ENCODE results near the gene AP5Z1. TPM values are rescaled to one million over a fixed set of nuclear protein-coding genes. Genes with fewer than 3 reads are reported as not detected.

AP5Z1 gene
- total and polyA plus RNA-seq, 2 donors: 19.2 to 104 TPM

GRCh38 chr7:4751398-4751947 is 23.9 kb upstream of the AP5Z1 start:
- peaks cover 0 to 3% of the 10 kb centered on the region in 2 donors for H3K9me3 ChIP-seq (ENCODE audit: control insufficient read depth in 2 of 2, insufficient read depth in 1 of 2, low read length in 1 of 2)
- peaks cover 28 to 45% of the 10 kb centered on the region in 2 donors for H3K36me3 ChIP-seq (ENCODE audit: control insufficient read depth in 2 of 2, insufficient read depth in 2 of 2, low read length in 1 of 2)
- H3K27me3 ChIP-seq (ENCODE audit: control insufficient read depth in 2 of 2, insufficient read depth in 1 of 2, low read length in 1 of 2): no peaks in the 10 kb centered on the region
- no peak for DNase-seq (ENCODE audit: low read depth in 6 of 9, low spot score in 9 of 9)
- WGBS: 97% methylated on average over 20 of the region's 20 CpGs
- H3K4me1 ChIP-seq (ENCODE audit: control insufficient read depth in 2 of 2, insufficient read depth in 2 of 2, low read length in 2 of 2): peaks cover 0 to 22% of the 10 kb centered on the region in 2 donors
- no peak overlapping the region for H3K4me3 ChIP-seq (ENCODE audit: low read length in 2 of 2)
- H3K27ac ChIP-seq (ENCODE audit: low read depth in 1 of 2, low read length in 1 of 2): no peak overlapping the region

- DNase-seq (ENCODE audit: low read depth in 6 of 9, low spot score in 9 of 9): peak in 6 of 9 donors; percentile 67 to 87 (median 76)
- Histone ChIP-seq H3K4me3 (ENCODE audit: low read length in 2 of 2) (no peak overlapping the region), H3K36me3 (ENCODE audit: control insufficient read depth in 2 of 2, insufficient read depth in 2 of 2, low read length in 1 of 2) (peaks cover 41 to 48% of the 10 kb centered on the region in 2 donors)
Observed at GRCh38 chr7:4753598-4754432, 21.6 kb upstream of the AP5Z1 start.

GRCh38 chr7:4754433-4755010 is 20.9 kb upstream of the AP5Z1 start:
- Histone ChIP-seq H3K36me3 (ENCODE audit: control insufficient read depth in 2 of 2, insufficient read depth in 2 of 2, low read length in 1 of 2) (peaks cover 47 to 48% of the 10 kb centered on the region in 2 donors), H3K27me3 (ENCODE audit: control insufficient read depth in 2 of 2, insufficient read depth in 1 of 2, low read length in 1 of 2) (no peaks in the 10 kb centered on the region), H3K4me1 (ENCODE audit: control insufficient read depth in 2 of 2, insufficient read depth in 2 of 2, low read length in 2 of 2) (peaks cover 0 to 7% of the 10 kb centered on the region in 2 donors), H3K9me3 (ENCODE audit: control insufficient read depth in 2 of 2, insufficient read depth in 1 of 2, low read length in 1 of 2) (no peaks in the 10 kb centered on the region), H3K4me3 (ENCODE audit: low read length in 2 of 2) (no peak overlapping the region), H3K27ac (ENCODE audit: low read depth in 1 of 2, low read length in 1 of 2) (no peak overlapping the region)
- no peak for DNase-seq (ENCODE audit: low read depth in 6 of 9, low spot score in 9 of 9)
- WGBS: 98% methylated on average over 36 of the region's 36 CpGs

More at GRCh38 chr7:4753598-4754432, 21.6 kb upstream of the AP5Z1 start:
- Histone ChIP-seq H3K9me3 (ENCODE audit: control insufficient read depth in 2 of 2, insufficient read depth in 1 of 2, low read length in 1 of 2) (no peaks in the 10 kb centered on the region), H3K4me1 (ENCODE audit: control insufficient read depth in 2 of 2, insufficient read depth in 2 of 2, low read length in 2 of 2) (peaks cover 0 to 7% of the 10 kb centered on the region in 2 donors), H3K27ac (ENCODE audit: low read depth in 1 of 2, low read length in 1 of 2) (no peak overlapping the region), H3K27me3 (ENCODE audit: control insufficient read depth in 2 of 2, insufficient read depth in 1 of 2, low read length in 1 of 2) (no peaks in the 10 kb centered on the region)
- 59% methylated on average over 31 of the region's 31 CpGs for WGBS

GRCh38 chr7:4755045-4755444 is 20.4 kb upstream of the AP5Z1 start:
- Histone ChIP-seq H3K9me3 (ENCODE audit: control insufficient read depth in 2 of 2, insufficient read depth in 1 of 2, low read length in 1 of 2) (no peaks in the 10 kb centered on the region), H3K4me3 (ENCODE audit: low read length in 2 of 2) (no peak overlapping the region), H3K4me1 (ENCODE audit: control insufficient read depth in 2 of 2, insufficient read depth in 2 of 2, low read length in 2 of 2) (peaks cover 0 to 7% of the 10 kb centered on the region in 2 donors), H3K27ac (ENCODE audit: low read depth in 1 of 2, low read length in 1 of 2) (no peak overlapping the region), H3K27me3 (ENCODE audit: control insufficient read depth in 2 of 2, insufficient read depth in 1 of 2, low read length in 1 of 2) (no peaks in the 10 kb centered on the region), H3K36me3 (ENCODE audit: control insufficient read depth in 2 of 2, insufficient read depth in 2 of 2, low read length in 1 of 2) (peaks cover 50 to 52% of the 10 kb centered on the region in 2 donors)
- DNase-seq (ENCODE audit: low read depth in 6 of 9, low spot score in 9 of 9): no peak
- 98% methylated on average over 24 of the region's 24 CpGs for WGBS

GRCh38 chr7:4758111-4758510 is 17.3 kb upstream of the AP5Z1 start:
- WGBS: 98% methylated on average over 19 of the region's 19 CpGs
- no peak overlapping the region for H3K27ac ChIP-seq (ENCODE audit: low read depth in 1 of 2, low read length in 1 of 2)
- no peaks in the 10 kb centered on the region for H3K27me3 ChIP-seq (ENCODE audit: control insufficient read depth in 2 of 2, insufficient read depth in 1 of 2, low read length in 1 of 2)
- peaks cover 0 to 7% of the 10 kb centered on the region in 2 donors for H3K4me1 ChIP-seq (ENCODE audit: control insufficient read depth in 2 of 2, insufficient read depth in 2 of 2, low read length in 2 of 2)
- no peak for DNase-seq (ENCODE audit: low read depth in 6 of 9, low spot score in 9 of 9)
- no peaks in the 10 kb centered on the region for H3K9me3 ChIP-seq (ENCODE audit: control insufficient read depth in 2 of 2, insufficient read depth in 1 of 2, low read length in 1 of 2)
- H3K36me3 ChIP-seq (ENCODE audit: control insufficient read depth in 2 of 2, insufficient read depth in 2 of 2, low read length in 1 of 2): peaks cover 73 to 78% of the 10 kb centered on the region in 2 donors
- no peak overlapping the region for H3K4me3 ChIP-seq (ENCODE audit: low read length in 2 of 2)

GRCh38 chr7:4758791-4759190 is 16.6 kb upstream of the AP5Z1 start:
- WGBS: 98% methylated on average over 29 of the region's 29 CpGs
- Histone ChIP-seq H3K4me3 (ENCODE audit: low read length in 2 of 2) (no peak overlapping the region), H3K27ac (ENCODE audit: low read depth in 1 of 2, low read length in 1 of 2) (no peak overlapping the region), H3K4me1 (ENCODE audit: control insufficient read depth in 2 of 2, insufficient read depth in 2 of 2, low read length in 2 of 2) (no peaks in the 10 kb centered on the region), H3K27me3 (ENCODE audit: control insufficient read depth in 2 of 2, insufficient read depth in 1 of 2, low read length in 1 of 2) (no peaks in the 10 kb centered on the region), H3K36me3 (ENCODE audit: control insufficient read depth in 2 of 2, insufficient read depth in 2 of 2, low read length in 1 of 2) (peaks cover 80 to 85% of the 10 kb centered on the region in 2 donors), H3K9me3 (ENCODE audit: control insufficient read depth in 2 of 2, insufficient read depth in 1 of 2, low read length in 1 of 2) (no peaks in the 10 kb centered on the region)
- no peak for DNase-seq (ENCODE audit: low read depth in 6 of 9, low spot score in 9 of 9)

GRCh38 chr7:4759211-4759610 is 16.2 kb upstream of the AP5Z1 start:
- Histone ChIP-seq H3K36me3 (ENCODE audit: control insufficient read depth in 2 of 2, insufficient read depth in 2 of 2, low read length in 1 of 2) (peaks cover 82 to 86% of the 10 kb centered on the region in 2 donors), H3K4me3 (ENCODE audit: low read length in 2 of 2) (no peak overlapping the region), H3K4me1 (ENCODE audit: control insufficient read depth in 2 of 2, insufficient read depth in 2 of 2, low read length in 2 of 2) (no peaks in the 10 kb centered on the region), H3K27ac (ENCODE audit: low read depth in 1 of 2, low read length in 1 of 2) (no peak overlapping the region), H3K9me3 (ENCODE audit: control insufficient read depth in 2 of 2, insufficient read depth in 1 of 2, low read length in 1 of 2) (no peaks in the 10 kb centered on the region), H3K27me3 (ENCODE audit: control insufficient read depth in 2 of 2, insufficient read depth in 1 of 2, low read length in 1 of 2) (no peaks in the 10 kb centered on the region)
- 99% methylated on average over 40 of the region's 40 CpGs for WGBS
- no peak for DNase-seq (ENCODE audit: low read depth in 6 of 9, low spot score in 9 of 9)

GRCh38 chr7:4760952-4761351 is 14.5 kb upstream of the AP5Z1 start:
- 98% methylated on average over 26 of the region's 26 CpGs for WGBS
- Histone ChIP-seq H3K9me3 (ENCODE audit: control insufficient read depth in 2 of 2, insufficient read depth in 1 of 2, low read length in 1 of 2) (no peaks in the 10 kb centered on the region), H3K27me3 (ENCODE audit: control insufficient read depth in 2 of 2, insufficient read depth in 1 of 2, low read length in 1 of 2) (no peaks in the 10 kb centered on the region), H3K36me3 (ENCODE audit: control insufficient read depth in 2 of 2, insufficient read depth in 2 of 2, low read length in 1 of 2) (peaks cover 80 to 82% of the 10 kb centered on the region in 2 donors), H3K27ac (ENCODE audit: low read depth in 1 of 2, low read length in 1 of 2) (no peak overlapping the region), H3K4me1 (ENCODE audit: control insufficient read depth in 2 of 2, insufficient read depth in 2 of 2, low read length in 2 of 2) (no peaks in the 10 kb centered on the region), H3K4me3 (ENCODE audit: low read length in 2 of 2) (no peak overlapping the region)
- DNase-seq (ENCODE audit: low read depth in 6 of 9, low spot score in 9 of 9): no peak

Data from thymus (tissue), 11 donors.